Spleen (tissue), 7 donors: Measurements from ENCODE around the gene ZMYND8.

Experiments
- CTCF ChIP-seq, 11 experiments: fragments of 200-600 bp in 7 of 11; fragments of 450-650 bp in 4 of 11; sonication (generic) in 4 of 11; IDR thresholded peaks in 8 of 11; conservative IDR thresholded peaks in 3 of 11; 1 replicate in 7 of 11; 2 replicates in 4 of 11; pipeline versions ENCODE4 v1.4.0 to v1.8.0; 2016 to 2021; ENCODE audit warnings: antibody characterized with exemption in 11 of 11, inconsistent platforms in 4 of 11, mild to moderate bottlenecking in 1 of 11
- POLR2A ChIP-seq, 3 donors: fragments of 450-650 bp; IDR thresholded peaks; one replicate each; pipeline ENCODE4 v1.5.1; 2017; ENCODE audit warnings: antibody characterized with exemption in 3 of 3, mild to moderate bottlenecking in 1 of 3
- POLR2AphosphoS5 ChIP-seq, 3 donors: sonication (generic); formaldehyde crosslinking; IDR thresholded peaks; one replicate each; pipeline ENCODE4 v1.5.1; 2017; ENCODE audit warnings: antibody characterized with exemption in 3 of 3
- donor health status: DM: no; HTN: no; CAD: no; lungs with moderate emphysema.
- donor health status: DM: no; HTN: no; CAD: no.
- donor health status: DM: no; HTN: no; CAD: no.

GRCh38 chr20:47370850-47371782, 14.6 kb upstream of the ZMYND8 start:
- TF ChIP-seq POLR2AphosphoS5 (IDR thresholded peaks at IDR 0.05) (no peak), POLR2A (IDR thresholded peaks at IDR 0.05) (no peak), CTCF (IDR thresholded peaks at IDR 0.05 in 8 of 11, conservative IDR thresholded peaks at IDR 0.05 in 3 of 11) (no peak)
